H1 (cell line): ENCODE measurements around the gene PRKCH. TPM values are rescaled to one million over a fixed set of nuclear protein-coding genes. Genes with fewer than 3 reads are reported as not detected.

Experiments
- CTCF ChIA-PET: fragments of 300-600 bp; sonication (Branson Sonifier 250); formaldehyde crosslinking; loops from one replicate; lab custom pipeline; 2021; ENCODE audit not compliant: partially characterized antibody; lab: Charles Lee
- POLR2A ChIA-PET: fragments of 300-600 bp; sonication (Branson Sonifier 250); formaldehyde crosslinking; loops from one replicate; lab custom pipeline; 2021; ENCODE audit warnings: inconsistent platforms; ENCODE audit not compliant: partially characterized antibody; lab: Charles Lee
- DNase-seq, 2 experiments: peaks; one replicate each; pipeline versions ENCODE4 v3.0.0 to v3.0.0-alpha.2; 2010 to 2022; ENCODE audit warnings: low spot score in 2 of 2, low read depth in 1 of 2, mixed read lengths in 1 of 2
- FAIRE-seq: peaks from 2 replicates; lab custom pipeline; 2011; peaks lifted over from hg19 to GRCh38; lab: Jason Lieb, UNC
- H2AFZ ChIP-seq: 2 replicates; pipeline ENCODE4 v1.8.1; 2012; ENCODE audit warnings: low read length, inconsistent platforms
- H2AK5ac ChIP-seq: 2 replicates; pipeline ENCODE4 v1.6.1; 2013; ENCODE audit warnings: low read depth, low read length
- H2BK120ac ChIP-seq: replicated peaks from 2 replicates; pipeline ENCODE3; 2013; ENCODE audit warnings: low read depth, low read length, inconsistent platforms
- H2BK12ac ChIP-seq: 2 replicates; pipeline ENCODE4 v1.6.1; 2013; ENCODE audit warnings: low read depth, low read length
- H2BK15ac ChIP-seq: 2 replicates; pipeline ENCODE4 v1.6.1; 2013; ENCODE audit warnings: low read length
- H2BK20ac ChIP-seq: 2 replicates; pipeline ENCODE4 v1.6.1; 2013; ENCODE audit warnings: low read length
- H2BK5ac ChIP-seq: 2 replicates; pipeline ENCODE4 v1.6.1; 2013; ENCODE audit warnings: low read depth, low read length
- H3K14ac ChIP-seq: 2 replicates; pipeline ENCODE4 v1.6.1; 2013; ENCODE audit warnings: inconsistent platforms; ENCODE audit not compliant: insufficient read length
- H3K18ac ChIP-seq: 2 replicates; pipeline ENCODE4 v1.6.1; 2013; ENCODE audit warnings: low read length; ENCODE audit errors: extremely low read depth
- H3K23ac ChIP-seq: 2 replicates; pipeline ENCODE4 v1.6.1; 2013; ENCODE audit warnings: inconsistent platforms; ENCODE audit not compliant: insufficient read length
- H3K23me2 ChIP-seq: 2 replicates; pipeline ENCODE4 v1.6.1; 2013; ENCODE audit warnings: low read depth, low read length
- H3K27ac ChIP-seq: 2 replicates; pipeline ENCODE4 v1.6.1; 2011; ENCODE audit warnings: low read depth, low read length, inconsistent platforms
- H3K27me3 ChIP-seq, 4 experiments: replicated peaks in 1 of 4; 1 replicate in 1 of 4; 2 replicates in 3 of 4; pipeline versions ENCODE4 v1.6.1 to v1.8.1; 2011 to 2013; ENCODE audit warnings: low read length in 3 of 4, mild to moderate bottlenecking in 3 of 4, inconsistent platforms in 2 of 4, mixed read lengths in 2 of 4, moderate library complexity in 1 of 4; ENCODE audit not compliant: control insufficient read depth in 3 of 4, insufficient read depth in 3 of 4; ENCODE audit errors: extremely low read depth in 1 of 4
- H3K36me3 ChIP-seq, 4 experiments: 2 replicates each; pipeline versions ENCODE4 v1.6.1 to v1.8.1; 2011 to 2013; ENCODE audit warnings: mild to moderate bottlenecking in 4 of 4, low read length in 3 of 4, moderate library complexity in 2 of 4, control low read depth in 1 of 4, inconsistent platforms in 1 of 4; ENCODE audit not compliant: insufficient read depth in 4 of 4, control insufficient read depth in 2 of 4
- H3K4ac ChIP-seq: replicated peaks from 2 replicates; pipeline ENCODE3; 2013; ENCODE audit warnings: low read length, low read depth, mixed read lengths, inconsistent platforms; ENCODE audit not compliant: insufficient read length
- H3K4me1 ChIP-seq, 4 experiments: replicated peaks in 1 of 4; 1 replicate in 1 of 4; 2 replicates in 3 of 4; pipeline versions ENCODE4 v1.6.1 to v1.8.1; 2011 to 2013; ENCODE audit warnings: low read length in 3 of 4, inconsistent platforms in 2 of 4, mixed read lengths in 1 of 4; ENCODE audit not compliant: insufficient read depth in 4 of 4, control insufficient read depth in 3 of 4
- H3K4me2 ChIP-seq, 2 experiments: 2 replicates each; pipeline versions ENCODE4 v1.6.1 to v1.8.1; 2011 to 2013; ENCODE audit warnings: low read depth in 2 of 2, low read length in 2 of 2, control low read depth in 1 of 2, inconsistent platforms in 1 of 2, mild to moderate bottlenecking in 1 of 2; ENCODE audit not compliant: insufficient read depth in 1 of 2
- H3K4me3 ChIP-seq, 4 experiments: fragments of 200-600, 300-600 bp in 1 of 4; sonication (generic), shearing (Covaris generic), sonication (Bioruptor Twin) in 1 of 4; 2 replicates each; pipeline versions ENCODE4 v1.5.1 to v1.8.1; 2011 to 2016; ENCODE audit warnings: low read length in 4 of 4, low read depth in 3 of 4, control low read depth in 2 of 4, inconsistent platforms in 2 of 4, mild to moderate bottlenecking in 2 of 4, mixed read lengths in 1 of 4, moderate library complexity in 1 of 4; ENCODE audit not compliant: insufficient read depth in 2 of 4; ENCODE audit errors: extremely low read depth in 1 of 4
- H3K56ac ChIP-seq: replicated peaks from 2 replicates; pipeline ENCODE3; 2013; ENCODE audit warnings: low read depth, mild to moderate bottlenecking, mixed read lengths, low read length, inconsistent platforms; ENCODE audit not compliant: insufficient read length
- H3K79me1 ChIP-seq: 2 replicates; pipeline ENCODE4 v1.6.1; 2013; ENCODE audit warnings: low read depth, low read length, control low read depth
- H3K79me2 ChIP-seq, 2 experiments: 2 replicates each; pipeline versions ENCODE4 v1.6.1 to v1.8.1; 2012 to 2013; ENCODE audit warnings: low read length in 2 of 2, mild to moderate bottlenecking in 2 of 2, inconsistent platforms in 1 of 2; ENCODE audit not compliant: insufficient read depth in 2 of 2, control insufficient read depth in 1 of 2
- H3K9ac ChIP-seq, 4 experiments: replicated peaks in 1 of 4; 1 replicate in 1 of 4; 2 replicates in 3 of 4; pipeline versions ENCODE4 v1.6.1 to v1.8.1; 2011 to 2013; ENCODE audit warnings: low read depth in 3 of 4, low read length in 3 of 4, control low read depth in 2 of 4, mild to moderate bottlenecking in 2 of 4, moderate library complexity in 2 of 4, inconsistent platforms in 1 of 4; ENCODE audit errors: extremely low read depth in 1 of 4
- H3K9me3 ChIP-seq, 2 experiments: 2 replicates each; pipeline versions ENCODE4 v1.6.1 to v1.8.1; 2012 to 2013; ENCODE audit warnings: mild to moderate bottlenecking in 2 of 2, moderate library complexity in 2 of 2, control low read depth in 1 of 2, inconsistent platforms in 1 of 2, low read depth in 1 of 2, low read length in 1 of 2, mixed read lengths in 1 of 2; ENCODE audit not compliant: insufficient read depth in 2 of 2
- H4K20me1 ChIP-seq, 2 experiments: replicated peaks in 1 of 2; 2 replicates each; pipeline versions ENCODE3 to v1.8.1; 2011 to 2013; ENCODE audit warnings: inconsistent platforms in 2 of 2, low read length in 2 of 2, mild to moderate bottlenecking in 1 of 2; ENCODE audit not compliant: insufficient read depth in 2 of 2, control insufficient read depth in 1 of 2
- H4K5ac ChIP-seq: 2 replicates; pipeline ENCODE4 v1.6.1; 2013; ENCODE audit warnings: low read length, low read depth, mixed read lengths, inconsistent platforms; ENCODE audit not compliant: insufficient read length
- H4K8ac ChIP-seq: 2 replicates; pipeline ENCODE4 v1.8.0; 2013; ENCODE audit warnings: mild to moderate bottlenecking, moderate library complexity, low read length, inconsistent platforms; ENCODE audit not compliant: insufficient read depth; ENCODE audit errors: extremely low read depth
- H4K91ac ChIP-seq: replicated peaks from 2 replicates; pipeline ENCODE3; 2013; ENCODE audit warnings: low read length, mixed read lengths, inconsistent platforms; ENCODE audit not compliant: insufficient read length
- ASH2L ChIP-seq: fragments of 200-600, 300-600 bp; sonication (generic); IDR thresholded peaks from one replicate; pipeline ENCODE4 v1.7.1; 2017; ENCODE audit warnings: low read length
- CBX5 ChIP-seq: fragments of 300-800, 300-1000 bp; sonication (generic); IDR thresholded peaks from 2 replicates; pipeline ENCODE4 v1.7.1; 2016; ENCODE audit warnings: antibody characterized with exemption, low read length, low read depth
- CREB1 ChIP-seq: IDR thresholded peaks from 2 replicates; pipeline ENCODE4 v1.6.1; 2012; ENCODE audit warnings: inconsistent platforms
- HDAC2 ChIP-seq, 2 experiments: fragments of 300-600 bp in 1 of 2; sonication (generic) in 1 of 2; IDR thresholded peaks; 2 replicates each; pipeline ENCODE4 v1.6.1; 2011 to 2012; ENCODE audit warnings: low read depth in 2 of 2, low read length in 2 of 2, mild to moderate bottlenecking in 2 of 2, moderate library complexity in 2 of 2, borderline replicate concordance in 1 of 2, inconsistent platforms in 1 of 2
- WGBS, 2 experiments: shearing (Covaris generic) in 1 of 2; methylation state at CpG; one replicate each; pipeline versions ENCODE4 v1.1.6 to v1.1.7; 2013 to 2015; ENCODE audit warnings: low lambda C conversion rate in 2 of 2, mixed read lengths in 2 of 2, inconsistent platforms in 1 of 2, low coverage in 1 of 2, missing lambda C conversion rate in 1 of 2; ENCODE audit not compliant: insufficient replicate concordance in 2 of 2, insufficient coverage in 1 of 2, insufficient read length in 1 of 2; ENCODE audit errors: extremely low coverage in 1 of 2, missing lambda C conversion rate in 1 of 2; 5-methylcytosine and 5-hydroxymethylcytosine counted together
- polyA plus RNA-seq, 7 experiments: library from polyadenylated mRNA; depleted of rRNA in 3 of 7; stranded (reverse) in 5 of 7; unstranded in 2 of 7; fragments of >200 nt in 5 of 7; fragments of 200-250 nt in 2 of 7; gene quantifications; 1 replicate in 5 of 7; 2 replicates in 1 of 7; 4 replicates in 1 of 7; pipeline versions ENCODE4 v1.2.1 to v1.2.3, GENCODE V29; 2011 to 2013; ENCODE audit warnings: missing spikeins in 2 of 7, mixed read lengths in 2 of 7
- total RNA-seq: library from RNA; stranded (reverse); fragmentation: NEBNext Ultra II Directional; extraction: Animal tissue kit (Norgen Biotek cat#: 25700); gene quantifications from 2 replicates; pipeline ENCODE4 v1.2.1, GENCODE V29; 2021

The PRKCH gene
- total and polyA plus RNA-seq, 2 of the 8 experiments (the other 6 are each of a cell fraction or from before 2014, with no cell fraction given), result 6.4 to 7.0 TPM

DNA sequence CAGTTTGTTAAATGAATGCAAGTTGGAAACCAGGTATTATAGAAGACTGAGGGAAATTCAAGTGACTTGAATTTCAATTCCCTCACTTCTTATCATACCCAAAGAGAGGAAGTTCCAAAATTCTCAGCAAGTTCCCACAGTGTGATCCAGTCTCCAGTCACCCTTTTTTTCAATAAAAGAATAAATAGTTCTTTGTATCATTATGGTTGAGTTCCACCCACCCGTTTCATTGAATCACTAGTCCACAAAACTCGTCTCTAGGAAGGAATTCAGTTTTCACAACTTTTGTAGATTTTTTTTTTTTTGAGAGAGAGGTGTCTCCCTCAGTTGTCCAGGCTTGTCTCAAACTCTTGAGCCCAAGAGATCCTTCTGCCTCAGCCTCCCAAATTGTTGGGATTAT is 38.6 kb upstream of the PRKCH start:
- no peak overlapping the region for H3K18ac ChIP-seq
- no peak overlapping the region for H3K4ac ChIP-seq
- no peaks in the 10 kb centered on the region for H3K36me3 ChIP-seq
- H4K20me1 ChIP-seq, result peaks cover 2 to 5% of the 10 kb centered on the region in 2 experiments
- H3K14ac ChIP-seq, result no peak overlapping the region
- H3K9me3 ChIP-seq, result no peaks in the 10 kb centered on the region
- H2BK12ac ChIP-seq, result no peak overlapping the region
- H3K4me1 ChIP-seq, result peaks cover 0 to 4% (median 1%) of the 10 kb centered on the region in 4 experiments; a peak in 3 of 7 replicates
- no peak overlapping the region for H2BK5ac ChIP-seq
- no peak overlapping the region for H3K27ac ChIP-seq
- H3K56ac ChIP-seq, result no peak overlapping the region
- no peak overlapping the region for H4K5ac ChIP-seq
- H4K91ac ChIP-seq, result no peak overlapping the region
- H3K79me2 ChIP-seq, result no peaks in the 10 kb centered on the region
- H2BK20ac ChIP-seq, result no peak overlapping the region
- no peak overlapping the region for H3K4me3 ChIP-seq
- no peak overlapping the region for H3K4me2 ChIP-seq
- no peak overlapping the region for H2BK120ac ChIP-seq
- H3K23me2 ChIP-seq, result peaks cover 10% of the 10 kb centered on the region; the same call in 1 of the 2 replicates
- no peak overlapping the region for H3K23ac ChIP-seq
- peaks cover 11 to 22% (median 19%) of the 10 kb centered on the region in 4 experiments; a peak in 6 of 7 replicates for H3K27me3 ChIP-seq
- FAIRE-seq (no peak), DNase-seq (no peak)
- H3K79me1 ChIP-seq, result no peaks in the 10 kb centered on the region
- H2BK15ac ChIP-seq, result no peak overlapping the region
- no peak overlapping the region for H2AFZ ChIP-seq
- WGBS, 2 experiments, result 88% methylated on average over 2 of the region's 2 CpGs; no CpG with 5 or more reads in 1 of the 2 experiments
- ChIA-PET POLR2A (interaction anchor here (0.7 kb wide), 1 partner anchor 665 kb away, joined by 3 read pairs; no protein-coding TSS in a partner anchor), CTCF (interaction anchor here (0.8 to 7.0 kb wide), 3 partner anchors 11 to 340 kb away, joined by 3 to 52 read pairs (median 3); no protein-coding TSS in a partner anchor)
- no peak overlapping the region for H2AK5ac ChIP-seq
- no peak overlapping the region for H3K9ac ChIP-seq
- no peak overlapping the region for H4K8ac ChIP-seq
- TF ChIP-seq CREB1 (no peak), ASH2L (no peak), HDAC2 (IDR thresholded peaks at IDR 0.05; ENCODE audit: borderline replicate concordance in 1 of 2, low read depth in 2 of 2, low read length in 2 of 2) (no peak), CBX5 (no peak)
